NCI-H82 (cell line): ENCODE measurements around the gene HES4.
A peak's percentile ranks its signal among the peaks of the same experiment; 100 is the strongest.
"Not testable (repeated sequence)": the region's sequence is repeated elsewhere in the genome, so short reads cannot be mapped to it uniquely, and the experiment has no call there.

ENCODE experiments used
- DNase-seq: peaks from one replicate; lab custom pipeline; 2025; lab: John Stamatoyannopoulos, UW

HES4 gene

GRCh38 chr1:1018321-1018685, 18.4 kb upstream of the HES4 start:
- DNase-seq, result not testable (repeated sequence)

- not testable (repeated sequence) for DNase-seq
These were observed 17.8 kb upstream of the HES4 start for GRCh38 chr1:1017397-1018320.

GRCh38 chr1:1014799-1015681, 15.1 kb upstream of the HES4 start:
- peak; percentile 42 for DNase-seq

DNA sequence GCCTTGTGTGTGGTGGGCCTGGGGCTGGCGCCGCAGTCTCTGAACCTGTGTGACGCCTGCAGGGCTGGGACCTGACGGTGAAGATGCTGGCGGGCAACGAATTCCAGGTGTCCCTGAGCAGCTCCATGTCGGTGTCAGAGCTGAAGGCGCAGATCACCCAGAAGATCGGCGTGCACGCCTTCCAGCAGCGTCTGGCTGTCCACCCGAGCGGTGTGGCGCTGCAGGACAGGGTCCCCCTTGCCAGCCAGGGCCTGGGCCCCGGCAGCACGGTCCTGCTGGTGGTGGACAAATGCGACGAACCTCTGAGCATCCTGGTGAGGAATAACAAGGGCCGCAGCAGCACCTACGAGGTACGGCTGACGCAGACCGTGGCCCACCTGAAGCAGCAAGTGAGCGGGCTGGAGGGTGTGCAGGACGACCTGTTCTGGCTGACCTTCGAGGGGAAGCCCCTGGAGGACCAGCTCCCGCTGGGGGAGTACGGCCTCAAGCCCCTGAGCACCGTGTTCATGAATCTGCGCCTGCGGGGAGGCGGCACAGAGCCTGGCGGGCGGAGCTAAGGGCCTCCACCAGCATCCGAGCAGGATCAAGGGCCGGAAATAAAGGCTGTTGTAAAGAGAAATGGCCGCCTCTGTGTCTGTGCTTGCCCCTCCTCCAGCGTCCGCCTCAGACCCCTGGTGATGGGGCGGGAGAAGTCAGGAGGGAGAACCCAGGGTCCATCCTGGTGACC, 14.2 kb upstream of the HES4 start:
- peak; percentile 50 for DNase-seq

DNA sequence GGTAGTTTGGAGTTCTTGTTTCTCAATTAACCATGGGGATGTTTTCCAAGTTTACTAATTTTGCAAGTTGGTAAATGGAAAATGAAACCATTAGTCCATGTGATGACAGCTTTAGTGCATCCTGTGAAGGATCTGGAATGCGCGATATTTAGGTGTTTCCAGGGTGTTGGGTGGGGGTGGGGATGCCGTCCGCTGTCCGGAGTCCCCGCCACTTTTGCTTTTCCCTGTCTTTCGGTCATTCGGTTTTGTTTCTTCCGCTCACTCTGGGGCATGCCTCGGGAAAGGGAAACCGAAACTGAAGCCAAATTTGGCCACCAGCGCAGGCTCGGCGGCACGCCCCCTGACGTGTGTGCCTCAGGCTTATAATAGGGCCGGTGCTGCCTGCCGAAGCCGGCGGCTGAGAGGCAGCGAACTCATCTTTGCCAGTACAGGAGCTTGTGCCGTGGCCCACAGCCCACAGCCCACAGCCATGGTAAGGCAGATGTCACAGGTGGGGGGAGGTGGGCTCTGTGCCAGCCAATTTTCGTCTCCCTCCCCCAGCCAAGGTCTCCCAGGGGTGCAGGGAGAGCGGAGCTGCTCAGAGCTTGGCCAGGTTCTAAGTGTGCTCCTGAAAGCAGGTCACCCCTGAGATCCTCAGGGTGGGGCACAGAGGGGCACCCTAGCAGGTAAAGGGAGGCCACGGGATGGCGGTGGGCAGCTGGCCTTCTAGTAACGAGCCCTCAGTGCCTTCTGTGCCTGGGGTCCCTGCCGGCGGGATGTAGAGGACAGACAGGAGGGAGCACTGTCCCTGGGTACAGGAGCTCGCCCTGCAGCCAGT, 13.4 kb upstream of the HES4 start, which contains the start of gene ISG15:
TSS of gene ISG15 (plus strand) at position 393 of the 817 bp plus-strand sequence. CDS start at position 470, 77 bp downstream.
- DNase-seq, result no peak

DNA sequence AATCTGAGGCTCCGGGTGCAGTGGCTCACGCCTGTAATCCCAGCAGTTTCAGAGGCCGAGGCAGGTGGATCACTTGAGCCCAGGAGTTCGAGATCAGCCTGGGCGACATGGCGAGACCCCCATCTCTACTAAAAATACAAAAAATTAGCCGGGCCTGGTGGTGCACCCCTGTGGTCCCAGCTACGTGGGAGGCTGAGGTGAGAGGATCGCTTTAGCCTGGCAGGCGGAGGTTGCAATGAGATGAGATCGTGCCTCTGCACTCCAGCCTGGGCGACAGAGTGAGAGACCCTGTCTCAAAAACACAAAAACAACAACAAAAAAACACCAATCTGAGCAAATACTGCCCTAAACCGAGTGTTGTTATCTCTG, 12.8 kb upstream of the HES4 start:
- DNase-seq, result not testable (repeated sequence)

- DNase-seq, result no peak
These were observed 11.6 kb upstream of the HES4 start for GRCh38 chr1:1011396-1011949.

DNA sequence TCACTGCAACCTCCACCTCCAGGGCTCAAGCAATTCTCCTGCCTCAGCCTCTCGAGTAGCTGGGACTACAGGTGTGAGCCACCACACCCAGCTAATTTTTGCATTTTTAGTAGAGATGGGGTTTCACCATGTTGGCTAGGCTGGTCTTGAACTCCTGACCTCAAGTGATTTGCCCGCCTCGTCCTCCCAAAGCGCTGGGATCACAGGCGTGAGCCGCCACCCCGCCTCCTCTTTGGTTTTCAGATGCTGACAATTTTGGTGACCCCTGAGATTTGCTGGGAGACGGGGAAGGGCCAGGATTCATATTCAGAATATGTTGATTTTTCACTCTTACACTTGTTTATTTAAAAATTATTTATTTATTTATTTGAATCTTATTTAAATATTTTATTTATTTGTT, 10.2 kb upstream of the HES4 start:
- not testable (repeated sequence) for DNase-seq

DNA sequence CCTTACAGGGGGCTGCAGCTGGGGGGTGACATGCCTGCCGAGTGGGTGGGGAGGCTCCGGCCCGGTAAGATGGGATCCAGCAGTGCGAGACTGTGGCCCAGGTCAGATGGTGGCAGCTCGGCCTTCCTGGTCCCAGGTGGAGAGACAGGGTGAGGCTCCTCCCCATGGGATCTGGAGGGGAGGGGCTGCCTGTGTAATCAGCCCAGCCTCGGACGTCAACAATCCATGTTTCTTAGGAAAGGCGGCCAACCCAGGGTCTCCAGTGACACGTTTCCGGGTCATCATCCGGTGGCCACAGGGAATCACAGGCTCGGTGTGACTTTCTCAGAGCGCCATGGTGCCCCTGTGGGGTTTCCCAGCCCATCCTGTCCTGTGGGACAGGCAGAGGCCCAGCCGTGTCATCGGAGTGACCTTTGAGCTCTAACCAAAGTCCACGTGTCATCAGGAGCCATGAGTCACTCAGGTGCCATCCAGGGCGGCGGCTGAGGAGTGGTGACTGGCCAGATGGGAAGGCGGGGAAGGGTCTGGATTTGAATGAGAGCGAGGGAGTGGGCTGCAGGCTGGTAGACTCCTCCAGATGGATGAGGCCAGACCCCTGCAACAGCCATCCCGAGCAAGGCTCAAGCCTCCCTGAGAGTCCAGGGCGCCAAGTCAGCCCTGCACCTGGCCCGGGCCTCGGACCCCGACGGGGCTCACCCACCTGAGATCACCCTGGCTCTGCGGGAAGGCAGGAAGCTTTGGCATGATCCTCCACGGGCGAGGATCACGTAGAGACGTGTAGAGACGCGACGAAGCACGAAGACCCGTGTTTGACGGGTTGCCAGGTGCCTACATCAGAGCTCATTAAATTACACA, 6.6 kb upstream of the HES4 start:
- DNase-seq, result no peak

- DNase-seq, result no peak
These were observed 5.9 kb upstream of the HES4 start for GRCh38 chr1:1005774-1006304.

- no peak for DNase-seq
These were observed 5.1 kb upstream of the HES4 start for GRCh38 chr1:1004780-1005697.

DNA sequence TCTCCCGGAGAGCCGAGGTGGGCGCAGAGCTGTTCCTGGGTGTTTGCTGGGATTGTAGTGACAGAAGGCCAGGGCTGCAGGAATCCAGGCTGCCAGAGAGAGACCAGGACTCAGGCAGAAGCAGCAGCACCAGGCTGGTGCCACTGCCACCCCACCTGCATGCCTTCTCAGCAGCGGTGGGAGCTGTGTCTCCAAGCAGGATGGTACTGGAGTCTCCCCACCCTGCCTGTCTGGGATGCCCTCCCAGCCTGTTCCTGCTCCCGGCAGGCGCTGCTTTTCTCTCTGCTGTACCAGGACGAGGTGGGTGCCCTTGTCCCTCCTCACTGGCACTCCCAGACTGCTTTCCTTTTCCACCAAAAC, 4.5 kb upstream of the HES4 start:
- no peak for DNase-seq

DNA sequence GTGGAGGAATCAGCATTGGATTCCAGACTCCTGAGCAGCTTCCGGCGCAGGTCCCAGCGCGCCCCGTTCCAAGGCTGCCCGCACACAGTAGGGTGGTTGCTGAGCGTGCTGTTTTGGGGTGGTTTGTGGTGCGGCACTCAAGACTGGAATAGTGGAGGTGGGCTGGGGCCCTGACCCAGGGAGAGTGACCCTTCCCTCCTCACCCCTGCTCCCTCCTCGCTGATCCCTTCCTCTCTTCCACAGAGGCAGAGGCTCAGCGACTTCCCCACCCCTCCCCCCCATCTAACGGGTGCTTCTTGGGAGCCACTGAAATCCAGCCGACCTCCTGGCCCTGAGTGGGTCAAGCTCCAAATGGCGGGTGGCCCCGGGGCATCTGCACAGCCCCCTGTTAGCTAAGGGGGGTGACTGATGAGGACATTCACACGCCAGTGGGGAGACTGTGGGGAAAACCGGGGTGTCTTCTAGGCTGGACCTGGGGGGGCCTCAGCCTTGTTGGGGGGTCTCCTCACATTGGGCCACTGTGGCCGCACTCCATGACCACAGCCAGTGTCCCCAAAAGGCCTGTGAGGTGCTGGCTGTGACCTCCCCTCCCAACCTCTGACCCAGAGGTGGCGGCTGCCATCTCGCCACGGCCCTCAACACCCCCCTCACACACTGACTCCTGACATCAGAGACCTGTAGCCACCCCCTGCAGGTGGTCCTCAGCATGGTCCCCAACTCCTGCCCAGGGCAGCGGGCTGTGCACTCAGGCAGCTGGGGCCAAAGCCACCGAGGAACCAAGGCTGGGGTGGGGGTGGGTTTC, 3.9 kb upstream of the HES4 start:
- DNase-seq, result no peak

DNA sequence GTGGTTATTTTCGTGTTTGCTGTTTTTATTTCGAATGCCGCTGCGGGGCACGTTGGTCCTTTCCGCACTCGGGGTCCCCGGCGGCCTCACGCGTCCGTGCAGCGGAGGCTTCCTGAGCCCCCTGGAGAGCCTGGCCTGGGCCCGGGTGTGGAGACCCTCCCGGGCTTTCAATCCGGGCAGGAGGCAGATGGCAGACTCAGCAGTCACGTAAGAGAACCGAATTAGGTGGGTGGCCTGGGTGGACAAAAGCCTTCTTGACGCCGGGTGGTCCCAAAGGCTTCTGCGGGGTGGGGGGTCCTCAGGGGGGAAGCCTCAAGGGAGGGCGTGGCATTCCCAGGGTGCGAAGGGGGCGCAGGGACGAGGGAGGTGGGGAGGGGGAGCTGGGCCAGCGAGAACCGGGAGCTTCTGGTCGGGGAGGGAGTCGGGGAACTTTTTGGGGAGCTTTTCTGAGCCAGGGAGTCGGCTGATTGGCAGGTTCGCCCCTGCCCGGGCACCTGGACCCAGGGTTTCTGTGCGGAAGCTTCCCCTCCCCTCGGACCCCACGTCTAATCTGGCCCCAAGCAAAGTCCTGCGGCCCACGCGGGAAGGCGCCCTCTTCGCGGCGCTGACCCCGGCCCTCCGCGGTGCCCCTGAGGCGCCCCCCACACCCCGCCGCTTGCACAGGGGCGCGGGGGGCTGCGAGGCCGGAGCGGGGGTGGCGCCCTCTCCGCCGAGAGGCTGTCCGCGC, 1.3 kb upstream of the HES4 start:
- DNase-seq, result no peak

DNA sequence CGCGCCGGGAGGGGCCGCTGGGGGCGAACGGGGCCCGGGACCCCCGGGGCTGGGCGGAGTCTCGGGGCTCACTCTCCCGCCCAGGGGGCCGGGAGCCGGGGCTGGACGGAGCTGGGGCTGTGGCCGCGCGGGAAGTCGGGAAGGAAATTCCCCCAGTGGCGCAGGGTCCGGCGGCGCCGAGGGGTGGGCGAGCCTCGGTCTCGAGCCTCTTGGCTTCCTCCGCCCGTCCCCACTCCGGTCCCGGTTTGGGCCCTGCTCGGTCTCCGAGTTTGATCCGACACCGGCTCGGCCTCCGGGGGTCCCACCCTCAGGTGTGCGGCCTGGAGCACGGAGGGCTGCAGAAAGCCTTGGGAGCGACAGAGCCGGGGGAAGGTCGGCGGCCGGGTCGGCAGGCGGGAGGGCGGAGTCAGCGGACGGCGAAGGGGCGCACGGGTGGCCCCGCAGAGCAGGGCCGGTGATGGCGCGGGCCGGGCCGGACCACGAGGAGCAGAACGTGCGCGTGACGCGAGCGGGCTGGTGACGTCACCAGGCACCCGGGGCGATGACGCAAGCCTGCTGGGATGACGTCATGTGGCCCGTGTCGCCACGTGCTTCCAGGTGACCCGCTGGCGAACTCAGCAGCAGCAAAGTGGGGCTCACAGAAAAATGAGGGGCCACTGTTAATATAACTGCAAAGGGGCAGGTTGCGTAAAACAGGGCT, 610 bp upstream of the HES4 start:
- peak; percentile 67 for DNase-seq

GRCh38 chr1:998995-999724, 737 bp downstream of the HES4 start:
- peak; percentile 68 for DNase-seq
